ACC112 (cell line): ENCODE measurements around the gene CTIF.
"Not testable (repeated sequence)": the region's sequence is repeated elsewhere in the genome, so short reads cannot be mapped to it uniquely, and the experiment has no call there.

Experiments used
- H2AFZ ChIP-seq: fragments of 200-600 bp; sonication (generic); one replicate; pipeline ENCODE4 v1.6.0; 2017; ENCODE audit warnings: antibody characterized with exemption, low read length; ENCODE audit not compliant: unreplicated experiment
- H3K27ac ChIP-seq: fragments of 200-600 bp; sonication (generic); 2 replicates; pipeline ENCODE4 v1.5.1; 2014; ENCODE audit warnings: low read depth, mild to moderate bottlenecking, antibody characterized with exemption, low read length, moderate library complexity
- H3K27me3 ChIP-seq: fragments of 200-600 bp; sonication (generic); 2 replicates; pipeline ENCODE4 v1.6.1; 2014; ENCODE audit warnings: mild to moderate bottlenecking, antibody characterized with exemption, low read length, moderate library complexity, mixed read lengths; ENCODE audit not compliant: insufficient read depth
- H3K36me3 ChIP-seq: fragments of 200-600 bp; sonication (generic); 2 replicates; pipeline ENCODE4 v1.6.1; 2016; ENCODE audit warnings: mild to moderate bottlenecking, antibody characterized with exemption, low read length, moderate library complexity, mixed read lengths; ENCODE audit not compliant: insufficient read depth
- H3K4me1 ChIP-seq: fragments of 200-600 bp; sonication (generic); one replicate; pipeline ENCODE4 v1.6.1; 2016; ENCODE audit warnings: low read length, mixed read lengths; ENCODE audit not compliant: insufficient read depth, unreplicated experiment, control insufficient read depth
- H3K4me3 ChIP-seq: fragments of 200-600 bp; sonication (generic); 2 replicates; pipeline ENCODE4 v1.5.1; 2014; ENCODE audit warnings: mild to moderate bottlenecking, low read depth, low read length
- H3K79me2 ChIP-seq: fragments of 200-600 bp; sonication (generic); one replicate; pipeline ENCODE4 v1.6.0; 2016; ENCODE audit warnings: low read length; ENCODE audit not compliant: control insufficient read depth, unreplicated experiment, insufficient read depth

The CTIF gene

DNA sequence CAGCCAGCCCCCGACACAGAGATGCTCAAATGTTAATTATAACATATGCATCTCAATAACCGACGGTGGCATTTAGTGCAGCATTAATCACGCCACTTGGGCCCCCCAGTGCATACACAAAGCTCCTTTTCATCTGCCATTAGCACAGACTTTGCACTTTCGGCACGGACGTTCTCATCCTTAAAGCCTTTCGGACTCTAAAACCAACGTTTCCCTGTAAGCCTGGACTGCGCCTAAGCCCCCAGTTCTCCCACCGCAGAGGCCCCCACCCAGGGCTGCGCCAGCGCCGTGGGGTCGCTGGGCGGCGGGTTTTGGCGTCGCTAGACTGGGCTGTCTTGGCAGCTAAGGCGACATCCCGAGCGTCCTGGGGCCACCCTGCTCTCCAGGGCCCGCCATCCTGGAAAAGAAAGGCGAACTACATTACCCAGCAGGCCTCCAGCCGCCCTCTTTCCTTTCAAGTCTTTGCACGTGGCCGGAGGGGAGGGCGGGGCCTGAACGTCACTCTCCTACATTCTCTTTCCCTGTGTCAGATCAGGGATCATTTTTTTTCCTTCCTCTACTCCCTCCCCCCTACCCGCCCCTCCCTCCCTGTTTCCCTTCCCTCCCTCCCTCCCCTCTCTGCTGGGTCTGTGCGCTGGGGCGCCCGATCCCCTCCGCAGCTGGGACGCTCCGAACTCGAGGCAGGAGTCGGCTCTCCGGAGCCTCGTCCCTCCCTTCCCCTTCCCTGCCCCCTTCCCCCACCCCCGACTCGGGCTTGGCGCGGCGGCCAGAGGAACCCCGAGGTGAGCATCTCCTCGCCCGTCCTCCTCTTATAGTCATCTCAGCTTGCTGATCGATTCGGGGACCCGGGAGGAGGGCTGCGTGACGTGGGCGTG lies at the start of gene CTIF:
Gene CTIF (plus strand): TSS at position 501 of the 875 bp plus-strand sequence. CDS start 80,535 bp downstream, outside the sequence.
- no peaks in the 10 kb centered on the region for H3K27me3 ChIP-seq
- peaks cover 45% of the 10 kb centered on the region for H3K4me1 ChIP-seq
- H3K4me3 ChIP-seq: peak within 1 kb of the TSS; percentile 95
- peak within 1 kb of the TSS; percentile 98 for H2AFZ ChIP-seq
- H3K79me2 ChIP-seq: peaks cover 32% of the 10 kb centered on the region
- no peaks in the 10 kb centered on the region; the same call in 1 of the 2 replicates for H3K36me3 ChIP-seq
- H3K27ac ChIP-seq: peak within 1 kb of the TSS; percentile 50

DNA sequence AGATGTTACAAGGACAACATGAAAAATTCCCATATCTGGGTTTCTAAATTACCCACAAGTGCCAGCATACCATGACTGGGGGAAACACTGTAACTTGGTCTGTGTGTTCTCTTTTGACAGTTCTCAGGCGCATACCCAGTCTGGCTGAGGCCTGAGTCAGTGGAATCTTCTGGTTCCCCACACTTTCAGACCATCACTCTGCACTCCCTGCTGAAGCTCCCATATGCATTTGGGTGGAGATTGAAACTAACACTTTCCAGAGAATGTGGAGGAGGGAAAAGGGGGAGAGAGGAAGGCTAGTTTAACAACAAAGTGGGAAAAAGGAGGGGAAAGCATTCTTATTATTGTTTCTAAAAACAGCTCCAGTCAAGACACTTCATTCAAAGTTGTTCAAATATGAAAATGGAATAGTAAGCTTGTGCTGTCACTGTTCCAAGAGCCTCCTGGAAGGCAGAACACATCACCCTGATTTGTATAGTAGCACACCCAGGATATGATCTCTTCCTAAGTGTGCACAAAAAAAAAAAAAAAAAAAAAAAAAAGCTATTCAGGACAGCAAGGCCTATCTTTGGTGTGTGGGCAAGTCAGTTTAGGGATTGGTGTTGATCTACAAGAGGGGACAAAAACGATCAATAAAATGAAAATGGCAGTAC lies 48.1 kb upstream of the CTIF start:
- Histone ChIP-seq H3K36me3 (no peaks in the 10 kb centered on the region), H3K4me3 (no peak overlapping the region), H3K4me1 (peaks cover 62% of the 10 kb centered on the region), H3K27ac (no peak overlapping the region), H3K27me3 (no peaks in the 10 kb centered on the region), H3K79me2 (no peaks in the 10 kb centered on the region), H2AFZ (peak overlapping the region; percentile 7)

- Histone ChIP-seq H3K27ac (no peak overlapping the region), H2AFZ (no peak overlapping the region), H3K79me2 (no peaks in the 10 kb centered on the region), H3K4me1 (peaks cover 44% of the 10 kb centered on the region), H3K27me3 (no peaks in the 10 kb centered on the region), H3K4me3 (no peak overlapping the region), H3K36me3 (no peaks in the 10 kb centered on the region)
These were observed 46.0 kb upstream of the CTIF start for GRCh38 chr18:48492880-48493279.

DNA sequence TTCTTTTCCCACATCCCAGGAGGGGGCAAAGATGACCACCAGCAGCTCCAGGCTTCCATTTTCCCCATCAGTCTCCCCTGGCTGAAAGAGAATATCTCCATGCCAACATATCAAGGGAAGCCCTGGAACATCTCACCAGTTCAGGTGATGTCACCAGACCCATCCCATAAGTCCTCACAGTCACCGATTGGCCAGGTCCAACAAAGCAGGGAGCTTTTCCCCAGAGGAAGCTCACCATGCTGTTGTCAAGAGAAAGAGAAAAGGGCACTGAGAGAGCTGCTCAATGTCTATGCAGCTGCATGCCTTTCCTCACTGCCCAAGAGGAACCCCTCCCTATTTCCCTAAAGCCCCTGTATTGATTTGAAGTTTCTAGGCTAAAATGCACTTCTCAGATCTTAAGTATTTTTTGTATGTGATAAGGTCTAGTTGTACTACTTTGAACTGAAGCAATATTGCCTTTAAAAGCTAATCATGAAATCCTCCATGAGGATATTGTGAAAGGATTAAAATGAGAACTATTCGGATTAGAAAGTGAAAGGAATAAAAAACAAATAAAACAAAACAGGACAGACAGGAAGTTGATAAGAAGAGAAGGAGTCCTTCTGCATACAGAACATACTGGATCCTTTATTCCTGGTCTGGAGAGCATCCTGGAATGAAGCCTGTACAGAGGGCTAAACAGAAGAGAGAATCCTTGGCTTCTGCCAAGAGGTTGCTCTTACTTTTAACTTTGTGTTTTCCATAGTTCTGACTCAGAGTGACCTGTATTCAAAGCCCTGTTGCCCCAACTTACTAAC lies 45.2 kb upstream of the CTIF start:
- Histone ChIP-seq H3K27me3 (no peaks in the 10 kb centered on the region), H2AFZ (peak overlapping the region; percentile 57), H3K4me1 (peaks cover 36% of the 10 kb centered on the region), H3K36me3 (no peaks in the 10 kb centered on the region), H3K27ac (peak overlapping the region; percentile 39; the same call in 1 of the 2 replicates), H3K4me3 (peak overlapping the region; percentile 45; the same call in 1 of the 2 replicates), H3K79me2 (no peaks in the 10 kb centered on the region)

GRCh38 chr18:48497863-48498262 lies 41.0 kb upstream of the CTIF start:
- Histone ChIP-seq H2AFZ (no peak overlapping the region), H3K36me3 (no peaks in the 10 kb centered on the region), H3K4me1 (peaks cover 10% of the 10 kb centered on the region), H3K4me3 (no peak overlapping the region), H3K27me3 (no peaks in the 10 kb centered on the region), H3K79me2 (no peaks in the 10 kb centered on the region), H3K27ac (no peak overlapping the region)

GRCh38 chr18:48500517-48500916 lies 38.3 kb upstream of the CTIF start:
- no peak overlapping the region for H3K27ac ChIP-seq
- H3K4me3 ChIP-seq: no peak overlapping the region
- no peaks in the 10 kb centered on the region for H3K27me3 ChIP-seq
- H3K36me3 ChIP-seq: no peaks in the 10 kb centered on the region
- H2AFZ ChIP-seq: no peak overlapping the region
- no peaks in the 10 kb centered on the region for H3K4me1 ChIP-seq
- H3K79me2 ChIP-seq: no peaks in the 10 kb centered on the region

GRCh38 chr18:48502906-48503305 lies 35.9 kb upstream of the CTIF start:
- no peak overlapping the region for H3K27ac ChIP-seq
- H2AFZ ChIP-seq: no peak overlapping the region
- no peaks in the 10 kb centered on the region for H3K4me1 ChIP-seq
- H3K79me2 ChIP-seq: no peaks in the 10 kb centered on the region
- H3K4me3 ChIP-seq: no peak overlapping the region
- no peaks in the 10 kb centered on the region for H3K27me3 ChIP-seq
- H3K36me3 ChIP-seq: no peaks in the 10 kb centered on the region

- no peaks in the 10 kb centered on the region for H3K4me1 ChIP-seq
- no peak overlapping the region for H3K27ac ChIP-seq
- no peaks in the 10 kb centered on the region for H3K79me2 ChIP-seq
- no peaks in the 10 kb centered on the region for H3K36me3 ChIP-seq
- no peak overlapping the region for H2AFZ ChIP-seq
- no peaks in the 10 kb centered on the region for H3K27me3 ChIP-seq
- no peak overlapping the region for H3K4me3 ChIP-seq
These were observed 34.0 kb upstream of the CTIF start for GRCh38 chr18:48504819-48505218.

GRCh38 chr18:48506983-48507568 lies 31.8 kb upstream of the CTIF start:
- H3K27ac ChIP-seq, H3K36me3 ChIP-seq, H3K27me3 ChIP-seq, H3K4me1 ChIP-seq, H3K4me3 ChIP-seq, H2AFZ ChIP-seq, H3K79me2 ChIP-seq: not testable (repeated sequence)

DNA sequence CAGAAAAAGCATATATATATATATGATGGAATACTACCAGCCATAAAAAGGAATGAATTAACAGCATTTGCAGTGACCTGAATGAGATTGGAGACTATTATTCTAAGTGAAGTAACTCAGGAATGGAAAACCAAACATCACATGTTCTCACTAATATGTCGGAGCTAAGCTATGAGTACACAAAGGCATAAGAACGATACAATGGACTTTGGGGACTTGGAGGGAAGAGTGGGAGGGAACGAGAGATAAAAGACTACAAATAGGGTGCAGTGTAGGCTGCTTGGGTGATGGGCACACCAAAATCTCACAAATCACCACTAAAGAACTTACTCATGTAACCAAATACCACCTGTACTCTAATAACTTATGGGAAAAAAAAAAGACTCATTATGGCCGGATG lies 26.3 kb upstream of the CTIF start:
- H3K4me1 ChIP-seq, H3K27me3 ChIP-seq, H3K27ac ChIP-seq, H3K79me2 ChIP-seq, H2AFZ ChIP-seq, H3K36me3 ChIP-seq, H3K4me3 ChIP-seq: not testable (repeated sequence)
